Calu3 (cell line): Measurements from ENCODE around the gene LINC00632. TPM values are rescaled to one million over a fixed set of nuclear protein-coding genes. Genes with fewer than 3 reads are reported as not detected.

Experiments
- BruUV-seq: library from RNA; stranded (reverse); fragments of 400-500 nt; replicated peaks from 2 replicates; lab custom pipeline; 2021; lab: Mats Ljungman, UMichigan
- CTCF ChIA-PET: fragments of 300-600 bp; sonication (Branson Sonifier 250); formaldehyde crosslinking; loops from one replicate; lab custom pipeline; 2022; ENCODE audit warnings: antibody characterized with exemption; lab: Charles Lee
- DNase-seq: peaks from one replicate; pipeline ENCODE4 v3.0.0; 2022
- H3K27ac Mint-ChIP-seq: one replicate; pipeline ENCODE4 v1.8.0; 2022; ENCODE audit warnings: mixed read lengths; ENCODE audit not compliant: unreplicated experiment
- H3K27me3 Mint-ChIP-seq: one replicate; pipeline ENCODE4 v1.8.0; 2022; ENCODE audit warnings: mixed read lengths; ENCODE audit not compliant: unreplicated experiment
- H3K36me3 Mint-ChIP-seq: one replicate; pipeline ENCODE4 v1.8.0; 2022; ENCODE audit warnings: mild to moderate bottlenecking, moderate library complexity, mixed read lengths; ENCODE audit not compliant: insufficient read depth, unreplicated experiment
- H3K4me1 Mint-ChIP-seq: one replicate; pipeline ENCODE4 v1.8.0; 2022; ENCODE audit warnings: mild to moderate bottlenecking, low read depth, mixed read lengths; ENCODE audit not compliant: unreplicated experiment
- H3K4me3 Mint-ChIP-seq: one replicate; pipeline ENCODE4 v1.8.0; 2022; ENCODE audit warnings: mild to moderate bottlenecking, low read depth, moderate library complexity, mixed read lengths; ENCODE audit not compliant: unreplicated experiment
- H3K9me3 Mint-ChIP-seq: one replicate; pipeline ENCODE4 v1.8.0; 2022; ENCODE audit warnings: low read depth, mixed read lengths; ENCODE audit not compliant: unreplicated experiment
- intact Hi-C: fragments of 100-400 bp; cut with micrococcal nuclease; formaldehyde crosslinking; loops from one replicate; pipeline ENCODE4 v1.10.0; 2022; ENCODE audit not compliant: unreplicated experiment
- total RNA-seq: library from RNA; stranded (reverse); gene quantifications from 2 replicates; pipeline ENCODE4 v1.2.3, GENCODE V29; 2022
- TF ChIP-seq, protein P1 (sequence below): fragments of 200-600 bp; IDR thresholded peaks from one replicate; pipeline ENCODE4 v1.8.0; 2022; ENCODE audit warnings: antibody characterized with exemption; ENCODE audit not compliant: unreplicated experiment

The LINC00632 gene
- total RNA-seq, 1 experiment from 2014 or later, result not detected

DNA sequence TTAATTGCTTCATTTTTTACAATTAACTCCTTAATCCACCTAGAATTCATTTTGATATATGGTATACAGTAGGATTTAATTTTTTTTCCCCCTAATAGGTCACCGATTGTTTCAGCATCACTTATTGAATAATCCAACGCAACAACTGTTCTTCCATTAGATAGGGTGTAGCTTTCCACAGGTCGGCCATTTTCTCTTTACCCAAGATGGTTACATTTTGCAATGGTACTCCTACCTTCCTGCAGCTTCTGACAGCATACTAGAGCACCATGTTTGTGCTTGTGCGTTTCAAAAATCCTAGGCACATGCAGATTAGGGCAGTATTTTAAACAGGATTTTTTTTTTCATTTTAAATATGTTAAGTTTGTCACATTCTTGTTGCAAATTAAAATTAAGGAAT is 2.3 kb downstream of the LINC00632 start:
- CTCF ChIA-PET, result no interaction called here
- intact Hi-C loops, result no loop called here
- H3K9me3 Mint-ChIP-seq, result peaks cover 2% of the 10 kb centered on the region
- BruUV-seq, result no TSS peak
- no peaks in the 10 kb centered on the region for H3K4me1 Mint-ChIP-seq
- no peaks in the 10 kb centered on the region for H3K27me3 Mint-ChIP-seq
- DNase-seq, result no peak
- H3K36me3 Mint-ChIP-seq, result no peaks in the 10 kb centered on the region
- H3K27ac Mint-ChIP-seq, result no peak overlapping the region
- H3K4me3 Mint-ChIP-seq, result no peak overlapping the region
- TF ChIP-seq, protein P1, sequence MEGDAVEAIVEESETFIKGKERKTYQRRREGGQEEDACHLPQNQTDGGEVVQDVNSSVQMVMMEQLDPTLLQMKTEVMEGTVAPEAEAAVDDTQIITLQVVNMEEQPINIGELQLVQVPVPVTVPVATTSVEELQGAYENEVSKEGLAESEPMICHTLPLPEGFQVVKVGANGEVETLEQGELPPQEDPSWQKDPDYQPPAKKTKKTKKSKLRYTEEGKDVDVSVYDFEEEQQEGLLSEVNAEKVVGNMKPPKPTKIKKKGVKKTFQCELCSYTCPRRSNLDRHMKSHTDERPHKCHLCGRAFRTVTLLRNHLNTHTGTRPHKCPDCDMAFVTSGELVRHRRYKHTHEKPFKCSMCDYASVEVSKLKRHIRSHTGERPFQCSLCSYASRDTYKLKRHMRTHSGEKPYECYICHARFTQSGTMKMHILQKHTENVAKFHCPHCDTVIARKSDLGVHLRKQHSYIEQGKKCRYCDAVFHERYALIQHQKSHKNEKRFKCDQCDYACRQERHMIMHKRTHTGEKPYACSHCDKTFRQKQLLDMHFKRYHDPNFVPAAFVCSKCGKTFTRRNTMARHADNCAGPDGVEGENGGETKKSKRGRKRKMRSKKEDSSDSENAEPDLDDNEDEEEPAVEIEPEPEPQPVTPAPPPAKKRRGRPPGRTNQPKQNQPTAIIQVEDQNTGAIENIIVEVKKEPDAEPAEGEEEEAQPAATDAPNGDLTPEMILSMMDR, result no peak

DNA sequence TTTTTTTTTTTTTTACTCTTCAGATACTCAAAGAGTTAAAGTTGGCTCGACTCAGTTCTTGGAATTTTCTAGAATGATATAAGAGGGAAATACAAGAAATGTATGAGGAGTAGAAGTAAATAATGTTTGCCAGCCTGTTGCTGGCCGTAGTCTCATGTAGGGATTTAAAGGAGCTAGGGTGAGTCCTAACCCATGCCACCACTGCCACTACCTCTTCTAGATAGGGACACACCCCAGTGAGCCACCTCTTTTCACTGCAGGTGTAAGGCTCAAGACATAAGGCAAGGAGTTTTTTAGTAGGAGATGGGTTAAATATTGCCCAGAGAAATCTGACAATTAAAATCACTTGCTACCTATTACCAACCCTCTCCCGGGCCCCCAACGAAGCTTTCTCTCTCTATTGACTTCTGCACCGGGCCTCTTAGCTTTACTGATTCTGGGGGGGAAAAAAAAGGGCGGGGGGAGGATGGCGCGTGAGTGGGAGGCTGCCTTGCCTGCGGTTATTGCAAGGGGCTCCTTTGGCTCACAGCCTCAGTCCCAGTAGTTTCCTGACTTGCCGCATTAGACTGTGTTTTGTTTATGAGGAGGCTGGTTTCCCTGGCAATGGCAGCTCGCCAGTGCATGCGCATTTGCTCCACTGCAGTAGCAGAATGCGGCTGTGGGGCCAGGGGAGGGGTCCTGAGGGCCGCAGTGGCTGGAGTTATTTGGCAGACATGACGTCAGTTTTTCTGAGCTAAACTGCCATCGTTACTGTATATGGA is 3.0 kb downstream of the LINC00632 start:
- intact Hi-C loops, result no loop called here
- H3K27ac Mint-ChIP-seq, result no peak overlapping the region
- TF ChIP-seq, protein P1, result no peak
- BruUV-seq, result no TSS peak
- DNase-seq, result no peak
- no peaks in the 10 kb centered on the region for H3K36me3 Mint-ChIP-seq
- CTCF ChIA-PET, result no interaction called here
- no peaks in the 10 kb centered on the region for H3K27me3 Mint-ChIP-seq
- no peak overlapping the region for H3K4me3 Mint-ChIP-seq
- H3K4me1 Mint-ChIP-seq, result no peaks in the 10 kb centered on the region
- peaks cover 2% of the 10 kb centered on the region for H3K9me3 Mint-ChIP-seq

DNA sequence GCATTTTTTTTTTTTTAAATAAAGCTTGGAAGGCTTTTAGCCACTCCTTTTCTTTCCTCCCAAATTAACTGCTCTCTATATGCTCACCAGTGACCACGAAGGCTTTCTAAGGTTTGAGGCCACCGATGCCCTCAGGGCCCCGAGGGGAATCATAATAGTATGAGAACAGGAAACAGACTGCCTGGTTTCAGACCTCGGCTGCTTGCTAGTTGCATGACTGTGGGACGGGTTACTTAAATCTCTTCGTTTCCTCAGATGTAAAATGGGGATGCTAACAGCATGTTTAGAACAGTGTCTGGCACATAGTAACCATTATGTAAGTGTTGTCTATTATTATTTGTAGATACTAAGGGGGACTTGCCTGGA is 3.6 kb downstream of the LINC00632 start:
- intact Hi-C loops, result no loop called here
- Mint-ChIP-seq H3K4me1 (no peaks in the 10 kb centered on the region), H3K27ac (no peak overlapping the region), H3K4me3 (no peak overlapping the region), H3K36me3 (no peaks in the 10 kb centered on the region), H3K27me3 (no peaks in the 10 kb centered on the region), H3K9me3 (peaks cover 2% of the 10 kb centered on the region)
- DNase-seq, result no peak
- TF ChIP-seq, protein P1, result no peak
- CTCF ChIA-PET, result no interaction called here
- no TSS peak for BruUV-seq

DNA sequence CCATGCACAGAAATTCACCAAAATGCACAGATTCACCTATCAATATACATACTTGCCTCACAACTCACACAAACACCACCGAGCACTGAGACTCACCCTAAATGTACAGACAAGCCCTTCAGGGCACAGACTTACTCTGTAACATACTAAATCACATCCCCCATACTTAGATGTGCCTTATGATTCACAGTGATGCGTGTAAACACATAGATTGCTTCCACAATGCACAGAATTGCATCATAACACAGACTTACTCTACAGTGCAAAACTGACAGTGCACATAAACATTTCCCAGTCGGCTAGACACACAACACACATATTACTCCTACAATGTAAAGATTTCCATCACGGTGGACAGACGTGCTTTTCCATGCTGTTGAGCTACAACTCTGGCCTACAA is 6.2 kb downstream of the LINC00632 start:
- Mint-ChIP-seq H3K4me3 (no peak overlapping the region), H3K4me1 (no peaks in the 10 kb centered on the region), H3K27ac (no peak overlapping the region), H3K36me3 (no peaks in the 10 kb centered on the region), H3K9me3 (peaks cover 7% of the 10 kb centered on the region), H3K27me3 (no peaks in the 10 kb centered on the region)
- intact Hi-C loops, result no loop called here
- no TSS peak for BruUV-seq
- CTCF ChIA-PET, result no interaction called here
- TF ChIP-seq, protein P1, result no peak
- DNase-seq, result no peak
